ENCODE results near the gene C1orf232. TPM values are rescaled to one million over a fixed set of nuclear protein-coding genes. Genes with fewer than 3 reads are reported as not detected.

Gene C1orf232
- total RNA-seq, 1 experiment from 2014 or later, result not detected

- no TSS peak for BruUV-seq (replicated peaks)
- Histone ChIP-seq H3F3A (ENCODE audit: low read length, unreplicated experiment) (peaks cover 13% of the 10 kb centered on the region), H3K9me3 (ENCODE audit: low read length) (no peaks in the 10 kb centered on the region), H3K27ac (ENCODE audit: low read length) (no peak overlapping the region), H3K4me3 (ENCODE audit: low read length) (no peak overlapping the region), H4K20me1 (ENCODE audit: low read length) (no peaks in the 10 kb centered on the region), H3K9ac (ENCODE audit: low read length) (no peak overlapping the region), H3K79me2 (ENCODE audit: low read length) (peaks cover 27% of the 10 kb centered on the region), H3K4me1 (ENCODE audit: insufficient read depth, low read length) (peaks cover 39% of the 10 kb centered on the region), H3K27me3 (ENCODE audit: low read length) (no peaks in the 10 kb centered on the region), H2AFZ (ENCODE audit: low read length) (no peak overlapping the region), H3K9me2 (replicated peaks; ENCODE audit: low read length) (no peaks in the 10 kb centered on the region), H3K36me3 (ENCODE audit: low read depth, low read length) (peaks cover 10% of the 10 kb centered on the region; the same call in 1 of the 2 replicates), H3K4me2 (ENCODE audit: low read length) (no peak overlapping the region)
- DNase-seq (no peak), ATAC-seq (no peak)
- ChIA-PET CTCF (no interaction called here), POLR2A (ENCODE audit: unreplicated experiment) (no interaction called here)
- intact Hi-C loops (cut with micrococcal nuclease), result no loop called here
- no peak for TF ChIP-seq EZH2 (IDR thresholded peaks at IDR 0.05; ENCODE audit: low read length, unreplicated experiment)
Observed at GRCh38 chr1:26119892-26120608, 48.7 kb downstream of the C1orf232 start.

GRCh38 chr1:26114165-26114927, 54.4 kb downstream of the C1orf232 start:
- Histone ChIP-seq H3K4me3 (ENCODE audit: low read length) (no peak overlapping the region), H3K36me3 (ENCODE audit: low read depth, low read length) (peaks cover 19% of the 10 kb centered on the region), H3K4me1 (ENCODE audit: insufficient read depth, low read length) (peaks cover 18% of the 10 kb centered on the region), H3K9ac (ENCODE audit: low read length) (no peak overlapping the region), H3K79me2 (ENCODE audit: low read length) (peaks cover 30% of the 10 kb centered on the region), H3K9me2 (replicated peaks; ENCODE audit: low read length) (no peaks in the 10 kb centered on the region), H3F3A (ENCODE audit: low read length, unreplicated experiment) (no peaks in the 10 kb centered on the region), H4K20me1 (ENCODE audit: low read length) (no peaks in the 10 kb centered on the region), H2AFZ (ENCODE audit: low read length) (no peak overlapping the region), H3K9me3 (ENCODE audit: low read length) (no peaks in the 10 kb centered on the region), H3K4me2 (ENCODE audit: low read length) (no peak overlapping the region), H3K27ac (ENCODE audit: low read length) (no peak overlapping the region), H3K27me3 (ENCODE audit: low read length) (no peaks in the 10 kb centered on the region)
- no peak for DNase-seq
- no peak for ATAC-seq
- intact Hi-C loops (cut with micrococcal nuclease), result no loop called here
- BruUV-seq (replicated peaks), result no TSS peak
- ChIA-PET CTCF (no interaction called here), POLR2A (ENCODE audit: unreplicated experiment) (no interaction called here)
- TF ChIP-seq EZH2phosphoT487 (IDR thresholded peaks at IDR 0.05; ENCODE audit: borderline replicate concordance, low read length) (no peak), CTCF (conservative IDR thresholded peaks at IDR 0.05; ENCODE audit: low read depth, low read length) (no peak), EZH2 (IDR thresholded peaks at IDR 0.05; ENCODE audit: low read length, unreplicated experiment) (no peak)

Other genes starting within 250 kb of the C1orf232 start
- 7.4 and 9.0 TPM in 2 replicates for gene PAFAH2, start 170.9 kb downstream of the C1orf232 start, total RNA-seq (2014; rRNA removed)
- gene EXTL1, start 147.2 kb downstream of the C1orf232 start, total RNA-seq (2014; rRNA removed), result 0.26 TPM in 1 of 2 replicates, not detected in the other
- gene SLC30A2, start 122.8 kb downstream of the C1orf232 start, total RNA-seq (2014; rRNA removed), result 0.07 TPM in 1 of 2 replicates, not detected in the other
- gene TRIM63, start 101.3 kb downstream of the C1orf232 start, total RNA-seq (2014; rRNA removed), result not detected in 2 replicates
- 4.1 and 5.2 TPM in 2 replicates for gene PDIK1L, start 57.1 kb downstream of the C1orf232 start, total RNA-seq (2014; rRNA removed)
- not detected in 2 replicates for gene FAM110D, start 9.9 kb downstream of the C1orf232 start, total RNA-seq (2014; rRNA removed)
- gene ZNF593, start 945 bp upstream of the C1orf232 start, total RNA-seq (2014; rRNA removed), result 155 and 165 TPM in 2 replicates
- not detected in 2 replicates for gene ZNF593OS, start 2.9 kb upstream of the C1orf232 start, total RNA-seq (2014; rRNA removed)
- gene CNKSR1, start 8.5 kb upstream of the C1orf232 start, total RNA-seq (2014; rRNA removed), result 32.1 and 34.5 TPM in 2 replicates
- gene CATSPER4, start 21.6 kb upstream of the C1orf232 start, total RNA-seq (2014; rRNA removed), result not detected in 2 replicates
- 30.6 and 30.8 TPM in 2 replicates for gene CEP85, start 65.2 kb upstream of the C1orf232 start, total RNA-seq (2014; rRNA removed)
- 181 and 193 TPM in 2 replicates for gene SH3BGRL3, start 111.1 kb upstream of the C1orf232 start, total RNA-seq (2014; rRNA removed)
- gene UBXN11, start 137.7 kb upstream of the C1orf232 start, total RNA-seq (2014; rRNA removed), result 19.4 and 24.6 TPM in 2 replicates
- gene CD52, start 149.0 kb upstream of the C1orf232 start, total RNA-seq (2014; rRNA removed), result not detected in 2 replicates
- 15.3 and 16.1 TPM in 2 replicates for gene CRYBG2, start 185.2 kb upstream of the C1orf232 start, total RNA-seq (2014; rRNA removed)
- not detected in 2 replicates for gene ZNF683, start 203.8 kb upstream of the C1orf232 start, total RNA-seq (2014; rRNA removed)
- gene LIN28A, start 241.9 kb upstream of the C1orf232 start, total RNA-seq (2014; rRNA removed), result not detected in 2 replicates

Measured in PC-3 (cell line).